Medulla oblongata (tissue), 1 donor: Measurements from ENCODE around the gene OR2Z1.
"Not testable (repeated sequence)": the region's sequence is repeated elsewhere in the genome, so short reads cannot be mapped to it uniquely, and the experiment has no call there.

Experiments used
- DNase-seq: peaks from one replicate; pipeline ENCODE4 v3.0.0-alpha.2; 2015; ENCODE audit errors: extremely low spot score

Gene OR2Z1

DNA sequence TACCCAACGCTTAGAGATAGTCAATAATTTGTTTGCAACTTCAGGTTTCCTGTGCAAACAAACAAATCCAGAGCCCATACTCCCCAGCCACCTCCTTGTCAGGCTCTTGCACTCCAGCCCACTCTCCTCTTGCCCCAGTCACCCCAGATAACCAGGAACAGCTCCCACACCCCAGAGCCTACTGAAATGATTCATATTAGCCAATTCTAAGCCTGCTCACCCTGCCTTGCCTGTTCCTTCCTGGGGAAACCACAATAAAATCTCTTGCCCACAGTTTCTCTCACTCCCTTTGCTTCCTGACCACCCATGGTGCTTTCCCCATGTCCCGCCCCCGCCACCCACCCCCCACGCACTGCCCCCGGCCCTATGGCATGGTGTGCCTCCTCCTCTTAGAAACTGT, 19.1 kb upstream of the OR2Z1 start:
- DNase-seq: no peak

DNA sequence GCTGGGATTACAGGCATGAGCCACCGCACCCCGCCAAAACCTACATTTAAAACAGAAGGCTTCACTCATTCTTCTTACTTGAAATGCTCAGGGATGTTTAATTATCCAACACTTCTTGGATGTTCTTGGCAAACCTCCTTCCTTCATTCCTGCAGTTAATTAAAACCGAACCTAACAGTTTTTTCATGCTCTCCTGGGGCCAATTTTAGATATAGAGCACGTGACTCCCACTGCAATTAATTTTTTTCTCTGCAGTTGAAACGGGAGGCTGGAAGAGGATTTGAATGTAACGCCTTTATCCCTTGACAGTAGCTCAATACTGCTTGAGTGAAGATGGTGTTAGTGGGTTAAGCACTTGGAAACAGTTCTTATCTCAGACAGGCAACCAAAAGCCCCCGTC, 18.2 kb upstream of the OR2Z1 start:
- no peak for DNase-seq

DNA sequence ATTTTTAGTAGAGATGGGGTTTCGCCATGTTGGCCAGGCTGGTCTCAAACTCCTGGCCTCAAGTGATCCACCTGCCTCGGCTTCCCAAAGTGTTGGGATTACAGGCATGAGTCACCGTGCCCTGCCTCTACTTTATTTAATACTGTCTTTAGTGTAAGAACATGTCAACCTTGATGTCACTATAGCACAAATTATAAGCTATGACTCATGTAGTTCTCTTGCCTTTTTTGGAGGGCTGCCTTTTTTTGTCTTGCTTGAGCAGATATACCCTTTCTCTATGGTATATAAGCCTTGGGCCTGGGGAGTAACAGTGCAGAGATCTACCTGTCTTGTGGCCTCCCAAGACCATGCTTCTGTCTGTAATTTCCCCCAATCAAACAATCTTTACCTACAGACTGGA, 16.1 kb upstream of the OR2Z1 start:
- not testable (repeated sequence) for DNase-seq

DNA sequence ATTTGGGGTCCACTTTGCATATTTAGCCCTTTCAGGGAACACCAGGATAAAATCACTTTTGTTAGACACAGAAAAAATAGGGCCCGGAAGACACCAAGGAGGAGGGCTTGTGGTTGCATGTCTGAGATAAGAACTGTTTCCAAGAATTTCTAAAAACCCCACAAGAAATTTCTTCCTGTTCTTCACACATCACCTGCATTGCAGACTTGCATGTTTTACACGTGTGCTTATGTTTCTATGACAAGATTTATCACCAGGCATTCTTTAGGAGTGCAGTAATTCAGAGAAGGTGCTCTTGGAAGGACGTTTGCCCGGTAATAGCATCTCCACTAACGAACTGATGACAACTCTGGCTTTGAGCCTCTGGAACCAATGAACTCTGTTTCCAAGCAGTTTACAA, 15.7 kb upstream of the OR2Z1 start:
- no peak for DNase-seq

DNA sequence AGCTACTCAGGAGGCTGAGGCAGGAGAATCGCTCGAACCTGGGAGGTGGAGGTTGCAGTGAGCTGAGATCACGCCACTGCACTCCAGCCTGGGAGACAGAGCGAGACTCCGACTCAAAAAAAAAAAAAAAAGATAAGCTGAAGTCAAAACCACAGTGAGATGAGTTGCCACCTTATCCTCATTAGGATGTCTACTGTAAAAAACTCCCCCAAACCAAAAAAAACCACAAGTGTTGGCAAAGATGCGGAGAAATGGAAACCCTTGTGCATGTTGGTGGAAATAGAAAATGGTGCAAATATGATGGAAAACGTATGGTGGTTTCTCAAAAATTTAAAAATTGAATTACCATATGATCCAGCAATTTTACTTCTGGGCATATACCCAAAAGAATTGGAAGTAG, 11.1 kb upstream of the OR2Z1 start:
- not testable (repeated sequence) for DNase-seq

DNA sequence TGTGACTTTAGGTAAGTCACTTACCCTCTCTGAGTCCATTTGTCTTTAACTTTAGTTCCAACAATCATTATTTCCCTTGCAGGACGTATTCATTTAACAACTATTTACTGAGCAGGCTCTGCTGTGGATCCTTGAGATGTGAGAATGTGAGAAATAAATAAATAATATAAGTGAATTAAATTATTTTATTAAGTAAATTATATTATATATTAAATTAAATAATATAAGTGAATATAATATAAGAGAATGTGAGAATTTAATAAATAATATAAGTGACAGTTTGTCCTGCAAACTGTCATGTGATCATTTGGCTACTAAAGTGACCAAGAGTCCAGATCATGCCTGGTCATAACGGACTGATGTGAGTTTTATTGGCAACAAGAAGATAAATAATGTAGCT, 598 bp downstream of the OR2Z1 start:
- DNase-seq: no peak

DNA sequence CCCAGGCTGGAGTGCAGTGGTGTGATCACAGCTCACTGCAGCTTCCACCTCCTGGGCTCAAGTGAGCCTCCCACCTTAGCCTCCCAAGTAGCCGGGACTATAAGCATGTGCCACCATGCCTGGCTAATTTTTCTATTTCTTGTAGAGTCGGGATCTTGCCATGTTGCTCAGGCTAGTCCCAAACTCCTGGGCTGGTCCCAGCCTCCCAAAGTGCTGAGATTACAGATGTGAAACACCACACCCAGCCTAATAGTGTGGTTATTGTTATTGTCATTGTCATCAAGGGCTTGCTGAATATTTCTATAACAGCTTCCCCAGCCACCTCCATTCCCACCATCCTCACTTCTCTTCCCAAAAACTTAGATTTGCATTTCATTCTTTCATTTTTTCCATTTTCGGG, 2.8 kb downstream of the OR2Z1 start:
- no peak for DNase-seq

DNA sequence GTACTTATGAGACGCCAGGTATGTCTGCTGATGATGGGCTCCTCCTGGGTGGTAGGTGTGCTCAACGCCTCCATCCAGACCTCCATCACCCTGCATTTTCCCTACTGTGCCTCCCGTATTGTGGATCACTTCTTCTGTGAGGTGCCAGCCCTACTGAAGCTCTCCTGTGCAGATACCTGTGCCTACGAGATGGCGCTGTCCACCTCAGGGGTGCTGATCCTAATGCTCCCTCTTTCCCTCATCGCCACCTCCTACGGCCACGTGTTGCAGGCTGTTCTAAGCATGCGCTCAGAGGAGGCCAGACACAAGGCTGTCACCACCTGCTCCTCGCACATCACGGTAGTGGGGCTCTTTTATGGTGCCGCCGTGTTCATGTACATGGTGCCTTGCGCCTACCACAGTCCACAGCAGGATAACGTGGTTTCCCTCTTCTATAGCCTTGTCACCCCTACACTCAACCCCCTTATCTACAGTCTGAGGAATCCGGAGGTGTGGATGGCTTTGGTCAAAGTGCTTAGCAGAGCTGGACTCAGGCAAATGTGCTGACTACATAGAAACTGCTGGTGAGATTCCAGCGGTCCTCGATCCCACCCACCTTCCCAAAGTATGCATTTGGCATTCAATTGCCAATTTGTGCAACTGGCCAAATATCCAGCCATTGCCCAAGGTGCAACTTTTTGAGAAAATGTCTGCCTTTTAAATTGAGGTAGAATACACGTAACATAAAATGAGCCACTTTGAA, 10.2 kb downstream of the OR2Z1 start:
- DNase-seq: no peak

DNA sequence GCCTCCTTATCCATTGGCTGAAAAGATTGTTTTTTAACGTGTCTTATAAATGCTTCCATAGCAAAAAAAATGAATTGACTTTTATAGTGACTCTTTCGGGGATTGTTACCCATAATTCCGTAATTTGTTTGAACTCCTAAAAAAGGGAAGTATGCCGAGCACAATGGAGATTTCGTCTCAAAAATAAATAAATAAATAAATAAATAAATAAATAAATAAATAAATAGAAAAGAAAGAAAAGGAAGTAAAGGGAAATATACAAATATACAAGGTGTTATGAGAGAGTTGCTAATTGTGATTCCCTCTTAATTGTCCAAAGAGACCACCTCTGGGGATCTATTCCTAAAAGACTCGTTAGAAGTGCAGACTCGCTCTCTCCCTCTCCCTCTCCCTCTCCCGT, 16.9 kb downstream of the OR2Z1 start:
- DNase-seq: no peak

DNA sequence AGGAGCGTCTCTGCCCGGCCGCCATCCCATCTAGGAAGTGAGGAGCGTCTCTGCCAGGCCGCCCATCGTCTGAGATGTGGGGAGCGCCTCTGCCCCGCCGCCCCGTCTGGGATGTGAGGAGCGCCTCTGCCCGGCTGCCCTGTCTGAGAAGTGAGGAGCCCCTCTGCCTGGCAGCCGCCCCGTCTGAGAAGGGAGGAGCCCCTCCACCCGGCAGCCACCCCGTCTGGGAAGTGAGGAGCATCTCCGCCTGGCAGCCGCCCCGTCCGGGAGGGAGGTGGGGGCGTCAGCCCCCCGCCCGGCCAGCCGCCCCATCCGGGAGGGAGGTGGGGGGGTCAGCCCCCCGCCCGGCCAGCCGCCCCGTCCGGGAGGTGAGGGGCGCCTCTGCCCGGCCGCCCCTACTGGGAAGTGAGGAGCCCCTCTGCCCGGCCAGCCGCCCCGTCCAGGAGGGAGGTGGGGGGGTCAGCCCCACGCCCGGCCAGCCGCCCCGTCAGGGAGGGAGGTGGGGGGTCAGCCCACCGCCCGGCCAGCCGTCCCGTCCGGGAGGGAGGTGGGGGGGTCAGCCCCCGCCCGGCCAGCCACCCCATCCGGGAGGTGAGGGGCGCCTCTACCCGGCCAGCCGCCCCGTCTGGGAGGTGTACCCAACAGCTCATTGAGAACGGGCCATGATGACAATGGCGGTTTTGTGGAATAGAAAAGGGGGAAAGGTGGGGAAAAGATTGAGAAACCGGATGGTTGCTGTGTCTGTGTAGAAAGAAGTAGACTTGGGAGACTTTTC, 18.0 kb downstream of the OR2Z1 start:
- not testable (repeated sequence) for DNase-seq

DNA sequence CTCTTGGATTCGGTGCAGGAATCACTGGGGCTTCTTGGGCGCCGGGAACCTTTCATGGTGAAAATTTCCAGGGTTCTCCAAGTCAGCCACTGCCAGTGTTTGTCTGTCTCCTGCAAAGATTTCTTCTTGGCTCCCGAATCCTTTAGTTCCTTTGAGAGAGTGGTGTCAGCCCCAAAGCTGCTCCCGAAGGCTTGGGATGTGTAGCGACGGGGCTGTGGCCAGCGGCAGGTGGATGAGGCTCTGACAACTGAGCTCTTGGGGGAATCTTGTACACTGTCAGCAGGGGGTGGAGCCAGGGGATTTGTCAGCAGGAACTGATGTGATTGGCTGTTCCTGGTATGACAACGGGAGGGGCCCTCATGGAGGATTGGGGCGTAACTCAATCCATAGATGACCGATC, 45.8 kb downstream of the OR2Z1 start:
- not testable (repeated sequence) for DNase-seq

DNA sequence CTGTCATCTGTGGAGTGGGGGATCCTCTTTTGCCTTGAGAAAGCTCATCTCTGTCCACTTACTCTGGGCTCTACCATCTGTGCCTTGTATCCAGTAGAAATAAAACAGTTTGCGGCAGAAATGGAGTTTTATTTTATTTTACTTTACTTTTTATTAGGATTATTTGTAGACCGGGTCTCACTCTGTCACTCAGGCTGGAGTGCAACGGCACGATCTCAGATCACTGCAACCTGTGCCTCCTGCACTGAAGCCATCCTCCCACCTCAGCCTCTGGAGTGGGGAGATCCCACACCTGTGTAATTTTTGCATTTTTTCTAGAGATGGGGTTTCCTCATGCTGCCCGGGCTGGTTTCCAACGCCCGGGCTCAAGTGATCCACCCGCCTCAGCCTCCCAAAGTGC, 47.8 kb downstream of the OR2Z1 start:
- not testable (repeated sequence) for DNase-seq

DNA sequence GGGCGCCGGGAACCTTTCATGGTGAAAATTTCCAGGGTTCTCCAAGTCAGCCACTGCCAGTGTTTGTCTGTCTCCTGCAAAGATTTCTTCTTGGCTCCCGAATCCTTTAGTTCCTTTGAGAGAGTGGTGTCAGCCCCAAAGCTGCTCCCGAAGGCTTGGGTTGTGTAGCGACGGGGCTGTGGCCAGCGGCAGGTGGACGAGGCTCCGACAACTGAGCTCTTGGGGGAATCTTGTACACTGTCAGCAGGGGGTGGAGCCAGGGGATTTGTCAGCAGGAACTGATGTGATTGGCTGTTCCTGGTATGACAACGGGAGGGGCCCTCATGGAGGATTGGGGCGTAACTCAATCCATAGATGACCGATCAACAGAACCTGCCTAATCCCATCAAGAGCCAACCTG, 52.2 kb downstream of the OR2Z1 start:
- DNase-seq: not testable (repeated sequence)
